ENCODE data around the gene AAR2. TPM values are rescaled to one million over a fixed set of nuclear protein-coding genes. Genes with fewer than 3 reads are reported as not detected.

AAR2 gene
- polyA plus RNA-seq, 1 of the 3 experiments (the other 2 are of a cell fraction), result 17.4 TPM

- TF ChIP-seq CTCF (IDR thresholded peaks at IDR 0.05) (no peak), ELF1 (IDR thresholded peaks at IDR 0.05) (no peak), NRF1 (IDR thresholded peaks at IDR 0.05; ENCODE audit: low read depth, low read length) (no peak), FOXJ3 (CRISPR knock-in tag; IDR thresholded peaks at IDR 0.05) (no peak)
Observed at GRCh38 chr20:36271639-36272546, 35.6 kb downstream of the AAR2 start (continued).

- Histone ChIP-seq H3K9me2 (no peaks in the 10 kb centered on the region), H3K9me3 (no peaks in the 10 kb centered on the region), H3K27me3 (ENCODE audit: insufficient read depth) (no peaks in the 10 kb centered on the region; the same call in 1 of the 2 replicates), H3K4me1 (ENCODE audit: control insufficient read depth in 1 of 2, insufficient read depth in 2 of 2, low read depth in 1 of 2, low read length in 1 of 2) (peaks cover 0 to 23% of the 10 kb centered on the region in 2 experiments; a peak in 1 of 4 replicates), H3K79me2 (ENCODE audit: insufficient read depth) (no peaks in the 10 kb centered on the region), H3K4me3 (ENCODE audit: low read depth in 2 of 2, low read length in 1 of 2) (no peak overlapping the region), H3K9ac (no peak overlapping the region), H3K27ac (ENCODE audit: low read depth in 2 of 2, low read length in 1 of 2) (no peak overlapping the region), H2AFZ (ENCODE audit: low read depth) (no peak overlapping the region), H3F3A (replicated peaks; ENCODE audit: insufficient read depth) (no peaks in the 10 kb centered on the region), H3K36me3 (replicated peaks in 1 of 2; ENCODE audit: control insufficient read depth in 1 of 2, insufficient read depth in 2 of 2, low read length in 1 of 2) (no peaks in the 10 kb centered on the region), H4K20me1 (ENCODE audit: insufficient read depth) (no peaks in the 10 kb centered on the region), H3K4me2 (no peak overlapping the region)
- ChIA-PET CTCF (interaction anchor here (1.0 to 11.3 kb wide), 13 partner anchors 13 to 170 kb away, joined by 3 to 94 read pairs (median 5); no protein-coding TSS in a partner anchor), POLR2A (no interaction called here)
- TF ChIP-seq TAF1 (IDR thresholded peaks at IDR 0.05; ENCODE audit: borderline replicate concordance, low read depth, low read length) (no peak), RAD21 (IDR thresholded peaks at IDR 0.05; ENCODE audit: low read length) (no peak), YY1 (IDR thresholded peaks at IDR 0.05; ENCODE audit: low read depth) (no peak), MAX (IDR thresholded peaks at IDR 0.05; ENCODE audit: low read depth) (no peak), NFIC (IDR thresholded peaks at IDR 0.05; ENCODE audit: borderline replicate concordance) (no peak), USF2 (IDR thresholded peaks at IDR 0.05; ENCODE audit: borderline replicate concordance, low read depth, low read length) (no peak), MEF2A (IDR thresholded peaks at IDR 0.05; ENCODE audit: borderline replicate concordance, low read depth) (no peak), ELF1 (IDR thresholded peaks at IDR 0.05) (no peak), GABPA (IDR thresholded peaks at IDR 0.05; ENCODE audit: low read depth) (no peak), JUND (IDR thresholded peaks at IDR 0.05) (no peak), CTCF (IDR thresholded peaks at IDR 0.05) (no peak), TEAD4 (IDR thresholded peaks at IDR 0.05; ENCODE audit: borderline replicate concordance, insufficient read depth) (no peak), TCF12 (IDR thresholded peaks at IDR 0.05) (no peak), REST (IDR thresholded peaks at IDR 0.05; ENCODE audit: low read depth, low read length) (no peak), PBX3 (IDR thresholded peaks at IDR 0.05) (no peak)
- no peak for DNase-seq
- 63% methylated on average over 12 of the region's 12 CpGs for WGBS (ENCODE audit: low lambda C conversion rate)
Observed at GRCh38 chr20:36272547-36273220, 36.4 kb downstream of the AAR2 start.

Measured in SK-N-SH (cell line).